IMR-90 (cell line): ENCODE data around the gene SLC35F1. TPM values are rescaled to one million over a fixed set of nuclear protein-coding genes. Genes with fewer than 3 reads are reported as not detected.

Experiments used
- ATAC-seq: fragments of 200-7000 bp; cut with Tn5 transposase; 2 replicates; pipeline ENCODE4 v1.9.1; 2020; ENCODE audit warnings: low read depth, mild to moderate bottlenecking, moderate library complexity
- BruUV-seq: library from RNA; stranded (reverse); fragments of 400-500 nt; replicated peaks from 2 replicates; lab custom pipeline; 2021; lab: Mats Ljungman, UMichigan
- CTCF ChIA-PET: fragments of 300-600 bp; formaldehyde crosslinking; extraction: SDS; loops from one replicate; lab custom pipeline; 2021; ENCODE audit warnings: antibody characterized with exemption; lab: Yijun Ruan, JAX
- POLR2A ChIA-PET: fragments of 300-600 bp; sonication (Branson Sonifier 250); formaldehyde crosslinking; loops from one replicate; lab custom pipeline; 2022; ENCODE audit warnings: antibody characterized with exemption; ENCODE audit not compliant: unreplicated experiment; lab: Charles Lee
- DNase-seq: peaks from one replicate; pipeline ENCODE4 v3.0.0; 2013
- H2AFZ ChIP-seq: replicated peaks from 2 replicates; pipeline ENCODE3; 2013; ENCODE audit warnings: low read length, mild to moderate bottlenecking; ENCODE audit not compliant: poor library complexity
- H2AK5ac ChIP-seq: 2 replicates; pipeline ENCODE4 v1.6.1; 2013; ENCODE audit warnings: low read depth, low read length, inconsistent platforms
- H2AK9ac ChIP-seq: replicated peaks from 2 replicates; pipeline ENCODE3; 2013; ENCODE audit warnings: mild to moderate bottlenecking, low read depth, low read length, moderate library complexity; ENCODE audit not compliant: poor library complexity
- H2BK120ac ChIP-seq: 2 replicates; pipeline ENCODE4 v1.6.1; 2013; ENCODE audit warnings: low read depth, low read length, inconsistent platforms
- H2BK15ac ChIP-seq: 3 replicates; pipeline ENCODE4 v1.6.1; 2013; ENCODE audit warnings: low read depth, low read length, inconsistent platforms
- H2BK20ac ChIP-seq: 2 replicates; pipeline ENCODE4 v1.6.1; 2013; ENCODE audit warnings: low read depth, mild to moderate bottlenecking, inconsistent platforms, low read length, moderate library complexity
- H2BK5ac ChIP-seq: 2 replicates; pipeline ENCODE4 v1.6.1; 2013; ENCODE audit warnings: mild to moderate bottlenecking, low read depth, low read length, inconsistent platforms; ENCODE audit not compliant: poor library complexity, severe bottlenecking
- H3K14ac ChIP-seq: replicated peaks from 2 replicates; pipeline ENCODE4 v1.6.1; 2013; ENCODE audit warnings: low read depth, low read length, inconsistent platforms
- H3K18ac ChIP-seq: 2 replicates; pipeline ENCODE4 v1.6.1; 2013; ENCODE audit warnings: low read depth, low read length, control low read depth
- H3K23ac ChIP-seq: 2 replicates; pipeline ENCODE4 v1.6.1; 2013; ENCODE audit warnings: low read depth, low read length, inconsistent platforms
- H3K27ac ChIP-seq: 2 replicates; pipeline ENCODE4 v1.5.1; 2013; ENCODE audit warnings: mild to moderate bottlenecking, control low read depth, low read length; ENCODE audit not compliant: insufficient read depth
- H3K27me3 ChIP-seq: 2 replicates; pipeline ENCODE4 v1.6.1; 2013; ENCODE audit warnings: low read length; ENCODE audit not compliant: control insufficient read depth, insufficient read depth
- H3K36me3 ChIP-seq: 2 replicates; pipeline ENCODE4 v1.6.1; 2013; ENCODE audit warnings: low read length, mixed read lengths; ENCODE audit not compliant: control insufficient read depth, insufficient read depth
- H3K4ac ChIP-seq: 2 replicates; pipeline ENCODE4 v1.6.1; 2013; ENCODE audit warnings: low read depth, low read length, inconsistent platforms
- H3K4me1 ChIP-seq: 2 replicates; pipeline ENCODE4 v1.6.1; 2013; ENCODE audit warnings: low read length, mixed read lengths; ENCODE audit not compliant: control insufficient read depth, insufficient read depth
- H3K4me2 ChIP-seq: 2 replicates; pipeline ENCODE4 v1.6.1; 2013; ENCODE audit warnings: low read depth, mild to moderate bottlenecking, control low read depth, low read length, moderate library complexity
- H3K4me3 ChIP-seq: 2 replicates; pipeline ENCODE4 v1.5.1; 2013; ENCODE audit warnings: low read depth, mild to moderate bottlenecking, control low read depth, low read length, moderate library complexity; ENCODE audit not compliant: insufficient read depth
- H3K56ac ChIP-seq: 2 replicates; pipeline ENCODE4 v1.6.1; 2013; ENCODE audit warnings: low read length, inconsistent platforms; ENCODE audit not compliant: insufficient read depth; ENCODE audit errors: extremely low read depth
- H3K79me1 ChIP-seq, 2 experiments: 2 replicates each; pipeline ENCODE4 v1.6.1; 2013; ENCODE audit warnings: low read length in 2 of 2, inconsistent platforms in 1 of 2, low read depth in 1 of 2
- H3K9ac ChIP-seq: 2 replicates; pipeline ENCODE4 v1.6.1; 2013; ENCODE audit warnings: low read depth, low read length, control low read depth
- H3K9me1 ChIP-seq: 2 replicates; pipeline ENCODE4 v1.6.1; 2013; ENCODE audit warnings: low read length, inconsistent platforms; ENCODE audit not compliant: insufficient read depth
- H3K9me3 ChIP-seq: 2 replicates; pipeline ENCODE4 v1.6.1; 2013; ENCODE audit warnings: low read length; ENCODE audit not compliant: control insufficient read depth, insufficient read depth
- H4K20me1 ChIP-seq: 2 replicates; pipeline ENCODE4 v1.6.1; 2013; ENCODE audit warnings: low read length, inconsistent platforms; ENCODE audit not compliant: insufficient read depth
- H4K5ac ChIP-seq: 2 replicates; pipeline ENCODE4 v1.6.1; 2013; ENCODE audit warnings: mild to moderate bottlenecking, low read depth, low read length, control low read depth
- H4K8ac ChIP-seq, 2 experiments: 2 replicates each; pipeline ENCODE4 v1.6.1; 2013; ENCODE audit warnings: low read depth in 2 of 2, low read length in 2 of 2, control low read depth in 1 of 2, inconsistent platforms in 1 of 2
- H4K91ac ChIP-seq: 2 replicates; pipeline ENCODE4 v1.6.1; 2013; ENCODE audit warnings: low read depth, low read length, inconsistent platforms; ENCODE audit not compliant: insufficient read depth
- FOS ChIP-seq: fragments of 150-350 bp; IDR thresholded peaks from 2 replicates; pipeline ENCODE4 v1.6.1; 2016; ENCODE audit warnings: low read depth, low read length
- RAD21 ChIP-seq: IDR thresholded peaks from 2 replicates; pipeline ENCODE4 v1.6.1; 2012; ENCODE audit warnings: low read length, improper control_type of control experiment
- WGBS, 2 experiments: methylation state at CpG; one replicate each; pipeline versions ENCODE4 v1.1.5 to v1.1.7; 2013; ENCODE audit warnings: missing lambda C conversion rate in 2 of 2; ENCODE audit not compliant: insufficient read length in 1 of 2; ENCODE audit errors: extremely low coverage in 2 of 2; 5-methylcytosine and 5-hydroxymethylcytosine counted together
- dilution Hi-C: fragments of 300-500 bp; cut with HindIII; formaldehyde crosslinking; loops from one replicate; pipeline ENCODE4 v1.14.3; 2018; ENCODE audit warnings: low sequenced_read_pairs; ENCODE audit not compliant: unreplicated experiment
- in situ Hi-C: fragments of 300-500 bp; cut with MboI; formaldehyde crosslinking; loops from 3 replicates; pipeline ENCODE4 v1.14.3; 2019; ENCODE audit warnings: low sequenced_read_pairs, inconsistent platforms, mixed read lengths
- intact Hi-C: fragments of 100-400 bp; cut with micrococcal nuclease; formaldehyde crosslinking; loops from 2 replicates; pipeline ENCODE4 v1.10.0; 2022
- polyA plus RNA-seq, 3 experiments: library from polyadenylated mRNA; depleted of rRNA; stranded (reverse); fragments of >200 nt; gene quantifications; 2 replicates each; pipeline ENCODE4 v1.2.3, GENCODE V29; 2012; ENCODE audit warnings: low replicate concordance in 1 of 3
- total RNA-seq: library from RNA; depleted of rRNA; stranded (reverse); fragments of >200 nt; gene quantifications from 2 replicates; pipeline ENCODE4 v1.2.3, GENCODE V29; 2012

The SLC35F1 gene
- total and polyA plus RNA-seq, 2 of the 4 experiments (the other 2 are of a cell fraction): not detected

DNA sequence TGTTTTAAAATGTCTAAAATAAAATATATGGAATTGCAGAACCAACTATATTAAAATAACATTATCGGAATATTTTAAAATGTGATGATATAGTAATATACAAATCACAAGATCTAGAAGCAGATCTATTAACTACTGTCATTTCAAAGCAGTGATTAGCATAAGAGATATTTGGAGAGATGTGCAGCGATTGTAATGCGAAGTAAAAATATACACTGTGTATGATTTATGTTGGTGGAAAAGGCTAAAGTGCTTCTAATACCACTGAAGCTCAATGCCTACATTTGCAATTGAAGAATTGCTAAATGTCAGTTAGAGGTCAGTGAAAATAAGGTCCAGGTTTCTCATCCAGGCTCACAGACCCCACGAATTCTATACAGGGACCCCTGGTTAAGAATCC lies 392.4 kb downstream of the SLC35F1 start:
- Histone ChIP-seq H3K9ac (no peak overlapping the region), H4K8ac (no peak overlapping the region), H2BK15ac (0 out of 3 replicates have a peak overlapping the region, but pooled peaks have one; percentile 20), H2AK9ac (no peak overlapping the region), H3K23ac (no peak overlapping the region), H2BK120ac (peak overlapping the region; percentile 13; the same call in 1 of the 2 replicates), H2AK5ac (no peak overlapping the region), H4K20me1 (no peaks in the 10 kb centered on the region), H3K4me1 (peaks cover 11% of the 10 kb centered on the region), H2BK5ac (no peak overlapping the region), H3K9me3 (no peaks in the 10 kb centered on the region), H2AFZ (no peak overlapping the region), H3K56ac (no peak overlapping the region), H2BK20ac (0 out of 2 replicates have a peak overlapping the region, but pooled peaks have one; percentile 8), H3K14ac (no peak overlapping the region), H3K4ac (no peak overlapping the region), H3K27ac (no peak overlapping the region), H3K18ac (peak overlapping the region; percentile 38; the same call in 1 of the 2 replicates), H4K91ac (no peak overlapping the region; the same call in 1 of the 2 replicates), H3K9me1 (0 out of 2 replicates have a peak, but pooled peaks cover 3% of the 10 kb centered on the region), H4K5ac (no peak overlapping the region), H3K79me1 (no peaks in the 10 kb centered on the region), H3K36me3 (no peaks in the 10 kb centered on the region), H3K4me3 (no peak overlapping the region), H3K4me2 (no peak overlapping the region), H3K27me3 (no peaks in the 10 kb centered on the region)
- CTCF ChIA-PET: no interaction called here
- DNase-seq: no peak
- TF ChIP-seq RAD21 (no peak), FOS (no peak)
- no peak for ATAC-seq
- in situ Hi-C loops (no loop called here), intact Hi-C loops (no loop called here), dilution Hi-C loops (no loop called here)
- POLR2A ChIA-PET: no interaction called here
- WGBS, 2 experiments: no CpG with 5 or more reads among the region's 4 CpGs
- BruUV-seq: no TSS peak
